Loucy (cell line): ENCODE measurements around the gene OGFR.

Experiments
- H2AFZ ChIP-seq: fragments of 200-600 bp; sonication (generic); 2 replicates; pipeline ENCODE4 v1.6.0; 2016; ENCODE audit warnings: antibody characterized with exemption, mild to moderate bottlenecking, low read length, moderate library complexity
- H3F3A ChIP-seq: fragments of 200-600 bp; 2 replicates; pipeline ENCODE4 v1.6.0; 2016; ENCODE audit warnings: antibody characterized with exemption, low read depth, mild to moderate bottlenecking
- H3K27me3 ChIP-seq: fragments of 200-600 bp; sonication (generic); 2 replicates; pipeline ENCODE4 v1.6.1; 2014; ENCODE audit warnings: low read length, mild to moderate bottlenecking; ENCODE audit not compliant: insufficient read depth, poor library complexity, severe bottlenecking
- H3K36me3 ChIP-seq: fragments of 200-600 bp; sonication (generic); 2 replicates; pipeline ENCODE4 v1.6.1; 2016; ENCODE audit warnings: low read length; ENCODE audit not compliant: insufficient read depth
- H3K4me1 ChIP-seq: fragments of 200-600 bp; sonication (generic); 2 replicates; pipeline ENCODE4 v1.5.1; 2014; ENCODE audit warnings: low read length, mild to moderate bottlenecking; ENCODE audit not compliant: insufficient read depth, poor library complexity, severe bottlenecking
- H3K4me2 ChIP-seq: fragments of 200-600 bp; sonication (generic); 2 replicates; pipeline ENCODE4 v1.6.0; 2014; ENCODE audit warnings: antibody characterized with exemption, low read length, low read depth, mild to moderate bottlenecking; ENCODE audit not compliant: poor library complexity, severe bottlenecking
- H3K4me3 ChIP-seq: fragments of 200-600 bp; sonication (generic); 2 replicates; pipeline ENCODE4 v1.5.1; 2014; ENCODE audit warnings: low read length, mild to moderate bottlenecking, mixed read lengths; ENCODE audit not compliant: poor library complexity, severe bottlenecking
- H3K79me2 ChIP-seq: fragments of 200-600 bp; sonication (generic); 2 replicates; pipeline ENCODE4 v1.6.1; 2014; ENCODE audit warnings: low read length; ENCODE audit not compliant: insufficient read depth
- H3K9ac ChIP-seq: fragments of 200-600 bp; sonication (generic); 2 replicates; pipeline ENCODE4 v1.6.0; 2014; ENCODE audit warnings: mild to moderate bottlenecking, low read depth, low read length, moderate library complexity; ENCODE audit not compliant: poor library complexity, severe bottlenecking
- H3K9me2 ChIP-seq: fragments of 200-600 bp; sonication (generic); replicated peaks from 2 replicates; pipeline ENCODE4 v1.6.1; 2016; ENCODE audit warnings: low read depth, low read length, mixed read lengths
- H3K9me3 ChIP-seq: fragments of 200-600 bp; sonication (generic); 2 replicates; pipeline ENCODE4 v1.6.1; 2014; ENCODE audit warnings: mild to moderate bottlenecking, antibody characterized with exemption, low read length, low read depth; ENCODE audit not compliant: insufficient read depth
- H4K20me1 ChIP-seq: fragments of 200-600 bp; sonication (generic); 2 replicates; pipeline ENCODE4 v1.6.0; 2014; ENCODE audit warnings: antibody characterized with exemption, low read length, mild to moderate bottlenecking; ENCODE audit not compliant: insufficient read depth, poor library complexity, severe bottlenecking
- CTCF ChIP-seq: fragments of 200-600 bp; sonication (generic); conservative IDR thresholded peaks from 2 replicates; pipeline ENCODE4 v1.5.1; 2014; ENCODE audit warnings: mild to moderate bottlenecking, antibody characterized with exemption, low read length
- EZH2phosphoT487 ChIP-seq: fragments of 200-600 bp; IDR thresholded peaks from 2 replicates; pipeline ENCODE4 v1.6.1; 2018; ENCODE audit warnings: antibody characterized with exemption, mild to moderate bottlenecking, moderate library complexity, borderline replicate concordance

OGFR gene

GRCh38 chr20:62802026-62802712 lies 2.5 kb upstream of the OGFR start:
- no peak overlapping the region for H3K4me3 ChIP-seq
- H3K9ac ChIP-seq, result no peak overlapping the region
- H3K9me2 ChIP-seq, result no peaks in the 10 kb centered on the region
- TF ChIP-seq EZH2phosphoT487, result no peak
- TF ChIP-seq CTCF, result no peak
- H3K9me3 ChIP-seq, result no peaks in the 10 kb centered on the region
- peaks cover 6% of the 10 kb centered on the region; the same call in 1 of the 2 replicates for H3F3A ChIP-seq
- no peak overlapping the region for H3K4me2 ChIP-seq
- H3K27me3 ChIP-seq, result no peaks in the 10 kb centered on the region
- H3K4me1 ChIP-seq, result peaks cover 38% of the 10 kb centered on the region
- H3K79me2 ChIP-seq, result peaks cover 46% of the 10 kb centered on the region
- no peak overlapping the region for H2AFZ ChIP-seq
- peaks cover 28% of the 10 kb centered on the region for H4K20me1 ChIP-seq
- H3K36me3 ChIP-seq, result peaks cover 26% of the 10 kb centered on the region; the same call in 1 of the 2 replicates

GRCh38 chr20:62804021-62804626 lies 511 bp upstream of the OGFR start:
- Histone ChIP-seq H3K9me3 (no peaks in the 10 kb centered on the region), H3F3A (peaks cover 6% of the 10 kb centered on the region; the same call in 1 of the 2 replicates), H3K9ac (peak overlapping the region; percentile 77), H3K9me2 (no peaks in the 10 kb centered on the region), H3K27me3 (no peaks in the 10 kb centered on the region), H3K4me1 (peaks cover 33% of the 10 kb centered on the region), H3K79me2 (peaks cover 42% of the 10 kb centered on the region), H3K4me3 (peak overlapping the region; percentile 82), H2AFZ (peak overlapping the region; percentile 98), H3K36me3 (peaks cover 19% of the 10 kb centered on the region; the same call in 1 of the 2 replicates), H4K20me1 (peaks cover 36% of the 10 kb centered on the region), H3K4me2 (peak overlapping the region; percentile 100)
- TF ChIP-seq CTCF (peak; percentile 28), EZH2phosphoT487 (no peak)

- no peaks in the 10 kb centered on the region for H3K9me3 ChIP-seq
- H3K9me2 ChIP-seq, result no peaks in the 10 kb centered on the region
- H3K9ac ChIP-seq, result peak overlapping the region; percentile 77
- peaks cover 22% of the 10 kb centered on the region; the same call in 1 of the 2 replicates for H3K36me3 ChIP-seq
- peak overlapping the region; percentile 82 for H3K4me3 ChIP-seq
- peaks cover 6% of the 10 kb centered on the region; the same call in 1 of the 2 replicates for H3F3A ChIP-seq
- H4K20me1 ChIP-seq, result peaks cover 40% of the 10 kb centered on the region
- TF ChIP-seq CTCF, result no peak
- no peak for TF ChIP-seq EZH2phosphoT487
- H2AFZ ChIP-seq, result no peak overlapping the region
- peaks cover 43% of the 10 kb centered on the region for H3K79me2 ChIP-seq
- H3K4me2 ChIP-seq, result peak overlapping the region; percentile 91
- H3K27me3 ChIP-seq, result no peaks in the 10 kb centered on the region
- H3K4me1 ChIP-seq, result peaks cover 32% of the 10 kb centered on the region
Observed at GRCh38 chr20:62805155-62805710, 598 bp downstream of the OGFR start.
